ENCODE data around the gene NR3C2. TPM values are rescaled to one million over a fixed set of nuclear protein-coding genes. Genes with fewer than 3 reads are reported as not detected.

NR3C2 gene
- total RNA-seq, 4 donors from 2014 or later = 13.1 to 24.1 (median 14.6) TPM

DNA sequence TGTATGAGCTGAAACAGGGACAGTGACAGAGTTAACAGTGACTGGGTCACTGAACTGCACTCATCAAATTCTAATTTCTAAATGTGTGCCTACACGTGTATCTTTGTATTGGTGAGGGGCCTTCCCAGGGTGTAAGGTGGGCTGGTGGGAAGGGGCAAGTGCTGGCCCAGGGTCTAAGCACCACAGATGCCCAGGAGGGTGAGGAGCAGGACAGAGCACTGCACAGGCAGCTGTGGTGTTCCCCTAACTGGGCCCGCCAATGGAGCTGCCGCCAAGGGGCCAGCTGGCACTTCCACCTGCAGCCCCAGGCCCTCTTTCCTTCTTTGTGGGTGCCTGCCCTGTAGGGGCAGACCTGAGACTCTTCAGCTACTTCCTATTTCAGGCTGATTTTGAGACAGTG, 360.5 kb downstream of the NR3C2 start:
- WGBS, 2 donors = 90 to 95% methylated on average over 3 of the region's 3 CpGs
- Histone ChIP-seq H3K27me3 (no peaks in the 10 kb centered on the region), H3K4me1 (peaks cover 0 to 9% (median 0%) of the 10 kb centered on the region in 4 donors), H3K9me3 (peaks cover 0 to 12% (median 0%) of the 10 kb centered on the region in 4 donors), H3K4me3 (no peak overlapping the region), H3K27ac (no peak overlapping the region), H3K36me3 (peaks cover 0 to 67% (median 0%) of the 10 kb centered on the region in 3 donors)
- TF ChIP-seq POLR2A (IDR thresholded peaks at IDR 0.05) (no peak), EP300 (IDR thresholded peaks at IDR 0.05) (no peak)
- TF ChIP-seq, protein P1, sequence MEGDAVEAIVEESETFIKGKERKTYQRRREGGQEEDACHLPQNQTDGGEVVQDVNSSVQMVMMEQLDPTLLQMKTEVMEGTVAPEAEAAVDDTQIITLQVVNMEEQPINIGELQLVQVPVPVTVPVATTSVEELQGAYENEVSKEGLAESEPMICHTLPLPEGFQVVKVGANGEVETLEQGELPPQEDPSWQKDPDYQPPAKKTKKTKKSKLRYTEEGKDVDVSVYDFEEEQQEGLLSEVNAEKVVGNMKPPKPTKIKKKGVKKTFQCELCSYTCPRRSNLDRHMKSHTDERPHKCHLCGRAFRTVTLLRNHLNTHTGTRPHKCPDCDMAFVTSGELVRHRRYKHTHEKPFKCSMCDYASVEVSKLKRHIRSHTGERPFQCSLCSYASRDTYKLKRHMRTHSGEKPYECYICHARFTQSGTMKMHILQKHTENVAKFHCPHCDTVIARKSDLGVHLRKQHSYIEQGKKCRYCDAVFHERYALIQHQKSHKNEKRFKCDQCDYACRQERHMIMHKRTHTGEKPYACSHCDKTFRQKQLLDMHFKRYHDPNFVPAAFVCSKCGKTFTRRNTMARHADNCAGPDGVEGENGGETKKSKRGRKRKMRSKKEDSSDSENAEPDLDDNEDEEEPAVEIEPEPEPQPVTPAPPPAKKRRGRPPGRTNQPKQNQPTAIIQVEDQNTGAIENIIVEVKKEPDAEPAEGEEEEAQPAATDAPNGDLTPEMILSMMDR (IDR thresholded peaks at IDR 0.05) = no peak
- DNase-seq (ENCODE audit: low spot score in 2 of 2) = no peak

DNA sequence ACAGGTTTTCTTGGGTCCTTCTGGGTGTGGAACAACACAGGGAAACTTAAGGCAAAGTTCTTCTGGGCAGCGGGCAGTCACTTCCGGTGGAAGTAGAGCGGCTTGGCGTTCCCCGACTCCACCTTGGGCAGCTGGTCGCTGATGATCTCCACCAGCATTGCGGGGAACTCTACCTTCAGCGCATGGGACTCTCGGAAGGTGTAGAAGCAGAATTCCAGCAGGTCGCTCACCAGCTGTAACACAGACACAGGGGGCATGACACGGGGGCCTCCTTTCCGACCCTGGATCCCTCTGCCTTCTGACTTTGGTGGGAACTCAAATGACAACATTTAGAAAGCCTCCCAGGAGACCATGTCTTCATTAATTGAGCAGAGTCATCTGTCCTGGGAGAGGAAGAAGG, 360.9 kb downstream of the NR3C2 start:
- H3K27ac ChIP-seq = no peak overlapping the region
- peaks cover 0 to 8% (median 0%) of the 10 kb centered on the region in 4 donors for H3K9me3 ChIP-seq
- TF ChIP-seq, protein P1 (IDR thresholded peaks at IDR 0.05) = no peak
- TF ChIP-seq EP300 (IDR thresholded peaks at IDR 0.05) = no peak
- TF ChIP-seq POLR2A (IDR thresholded peaks at IDR 0.05) = no peak
- DNase-seq (ENCODE audit: low spot score in 2 of 2) = no peak
- peaks cover 0 to 10% (median 0%) of the 10 kb centered on the region in 4 donors for H3K4me1 ChIP-seq
- no peak overlapping the region for H3K4me3 ChIP-seq
- H3K27me3 ChIP-seq = no peaks in the 10 kb centered on the region
- 95 to 97% methylated on average over 12 of the region's 12 CpGs for WGBS, 2 donors
- peaks cover 0 to 71% (median 0%) of the 10 kb centered on the region in 3 donors for H3K36me3 ChIP-seq

DNA sequence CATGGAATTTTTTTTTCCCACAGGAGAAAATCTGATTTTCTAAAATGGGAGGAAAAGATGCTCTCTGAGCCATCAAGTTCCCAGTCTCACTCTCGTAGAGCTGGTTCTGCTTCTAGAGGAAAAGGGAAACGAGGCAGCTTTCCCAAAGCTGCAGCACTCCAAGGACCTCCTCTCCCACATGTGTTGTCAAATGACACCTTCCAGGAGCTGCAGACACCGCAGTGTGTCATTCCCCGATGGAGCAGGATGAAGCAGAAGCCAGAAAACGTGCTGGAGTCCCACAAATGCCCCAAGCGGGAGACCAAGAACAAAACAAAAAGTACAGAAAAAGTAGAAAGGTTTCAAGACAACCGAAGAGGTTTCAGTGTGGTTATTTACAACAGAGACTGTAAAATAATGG, 362.3 kb downstream of the NR3C2 start:
- Histone ChIP-seq H3K27ac (no peak overlapping the region), H3K36me3 (peaks cover 0 to 84% (median 4%) of the 10 kb centered on the region in 3 donors), H3K4me3 (no peak overlapping the region), H3K4me1 (peaks cover 0 to 10% (median 0%) of the 10 kb centered on the region in 4 donors), H3K9me3 (peaks cover 0 to 16% (median 1%) of the 10 kb centered on the region in 4 donors), H3K27me3 (no peaks in the 10 kb centered on the region)
- TF ChIP-seq, protein P1 (IDR thresholded peaks at IDR 0.05) = no peak
- DNase-seq (ENCODE audit: low spot score in 2 of 2) = no peak
- 75 to 76% methylated on average over 7 of the region's 7 CpGs for WGBS, 2 donors

DNA sequence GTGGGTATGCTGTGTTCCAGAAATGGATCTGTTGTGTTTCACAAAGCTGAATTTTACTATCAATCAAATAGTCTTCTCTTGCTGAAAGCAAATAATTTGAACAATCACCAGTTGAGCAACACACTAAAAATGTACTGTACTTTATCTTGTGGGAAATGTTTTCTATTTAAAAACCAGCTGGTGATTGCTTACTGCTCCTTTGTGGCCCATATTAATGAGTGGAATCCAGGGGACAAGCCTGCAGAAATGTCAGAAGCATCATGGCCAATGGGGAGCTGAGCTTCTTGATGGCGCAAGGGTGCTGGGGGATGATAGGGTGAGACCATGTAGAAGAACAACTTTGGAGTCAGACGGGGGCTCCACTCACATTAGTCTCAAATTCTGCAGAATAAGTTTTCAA, 364.2 kb downstream of the NR3C2 start:
- Histone ChIP-seq H3K4me3 (no peak overlapping the region), H3K27ac (no peak overlapping the region), H3K36me3 (peaks cover 0 to 99% (median 4%) of the 10 kb centered on the region in 3 donors), H3K9me3 (peaks cover 0 to 25% (median 4%) of the 10 kb centered on the region in 4 donors), H3K4me1 (peaks cover 0 to 10% (median 0%) of the 10 kb centered on the region in 4 donors), H3K27me3 (no peaks in the 10 kb centered on the region)
- TF ChIP-seq, protein P1 (IDR thresholded peaks at IDR 0.05) = no peak
- no peak for DNase-seq (ENCODE audit: low spot score in 2 of 2)
- 49% methylated on average over 2 of the region's 2 CpGs for WGBS, 2 donors

DNA sequence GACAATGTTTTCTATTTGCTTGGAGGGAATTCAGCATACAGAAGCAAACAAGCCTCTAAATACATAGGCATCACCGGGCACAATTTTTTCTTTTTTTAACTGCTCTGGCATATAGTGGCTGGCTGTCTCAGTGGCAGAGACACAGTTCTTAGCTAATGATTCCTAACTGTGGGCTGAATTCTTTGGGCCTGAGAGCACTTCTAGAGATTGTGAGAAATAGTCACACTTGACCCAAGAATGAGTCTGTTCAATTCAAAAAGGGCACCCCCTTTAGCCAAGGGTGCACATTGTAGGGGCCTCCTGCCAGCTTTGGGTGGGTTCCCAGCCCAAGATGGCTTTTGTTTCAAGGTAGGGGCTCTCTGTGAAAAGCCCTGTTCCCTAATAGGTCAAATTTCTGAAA, 364.6 kb downstream of the NR3C2 start:
- Histone ChIP-seq H3K4me1 (peaks cover 0 to 10% (median 0%) of the 10 kb centered on the region in 4 donors), H3K27ac (peak overlapping the region in 1 of 4 donors; percentile 54), H3K36me3 (peaks cover 0 to 99% (median 4%) of the 10 kb centered on the region in 3 donors), H3K27me3 (no peaks in the 10 kb centered on the region), H3K9me3 (peaks cover 0 to 25% (median 4%) of the 10 kb centered on the region in 4 donors), H3K4me3 (no peak overlapping the region)
- TF ChIP-seq POLR2A (IDR thresholded peaks at IDR 0.05) = no peak
- WGBS, 2 donors = 45 to 47% methylated on average over 1 of the region's 1 CpG
- DNase-seq (ENCODE audit: low spot score in 2 of 2) = no peak

DNA sequence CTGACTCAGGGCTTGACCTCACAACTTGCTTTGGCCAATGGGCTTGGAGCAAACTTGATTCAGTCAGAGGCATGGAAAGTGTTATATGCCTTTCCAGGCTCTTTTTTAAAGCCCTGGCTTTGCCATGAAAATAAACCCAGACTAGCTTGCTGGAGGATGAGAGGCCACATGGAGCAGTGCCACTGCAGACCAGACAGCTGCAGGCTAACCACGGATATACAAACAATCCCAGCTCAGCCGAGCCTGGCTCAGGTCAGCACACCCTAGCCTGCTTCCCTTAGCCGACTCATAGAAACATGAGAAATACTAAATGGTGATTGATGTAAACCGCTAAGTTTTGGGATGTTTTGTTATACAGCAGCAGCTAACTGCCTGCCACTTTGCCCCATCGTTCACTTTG, 365.2 kb downstream of the NR3C2 start:
- 48 to 54% methylated on average over 5 of the region's 5 CpGs for WGBS, 2 donors
- no peak for DNase-seq (ENCODE audit: low spot score in 2 of 2)
- TF ChIP-seq EP300 (IDR thresholded peaks at IDR 0.05) (no peak), POLR2A (IDR thresholded peaks at IDR 0.05) (no peak)
- TF ChIP-seq, protein P1 (IDR thresholded peaks at IDR 0.05) = no peak
- Histone ChIP-seq H3K27ac (peak overlapping the region in 1 of 4 donors; percentile 54), H3K36me3 (peaks cover 0 to 99% (median 4%) of the 10 kb centered on the region in 3 donors), H3K4me1 (peaks cover 0 to 10% (median 0%) of the 10 kb centered on the region in 4 donors), H3K9me3 (peaks cover 0 to 25% (median 4%) of the 10 kb centered on the region in 4 donors), H3K27me3 (no peaks in the 10 kb centered on the region), H3K4me3 (no peak overlapping the region)

All from tibial nerve (tissue), 4 donors.